Suppressor macrophage (primary cell): ENCODE measurements around the gene TARBP1.
"Not testable (repeated sequence)": the region's sequence is repeated elsewhere in the genome, so short reads cannot be mapped to it uniquely, and the experiment has no call there.

Experiments
- DNase-seq, 4 experiments: peaks; one replicate each; pipeline ENCODE4 v3.0.0-alpha.2; 2020 to 2022

The TARBP1 gene

DNA sequence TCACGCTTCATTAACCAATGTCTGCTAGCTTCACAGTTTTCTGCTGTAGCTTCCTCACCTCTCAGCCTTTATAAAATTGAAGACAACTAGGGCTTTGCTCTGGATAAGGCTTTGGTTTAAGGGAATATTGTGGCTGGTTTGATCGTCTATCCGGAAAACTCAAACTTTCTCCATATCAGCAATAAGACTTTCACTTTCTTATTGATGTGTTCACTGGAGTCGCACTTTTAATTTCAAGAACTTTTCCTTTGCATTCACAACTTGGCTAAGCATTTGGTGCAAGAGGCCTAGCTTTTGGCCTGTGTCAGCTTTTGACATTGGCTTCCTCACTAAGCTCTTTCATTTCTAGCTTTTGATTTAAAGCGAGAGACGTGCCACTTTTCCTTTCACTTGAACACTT lies 92.9 kb downstream of the TARBP1 start:
- no peak for DNase-seq

DNA sequence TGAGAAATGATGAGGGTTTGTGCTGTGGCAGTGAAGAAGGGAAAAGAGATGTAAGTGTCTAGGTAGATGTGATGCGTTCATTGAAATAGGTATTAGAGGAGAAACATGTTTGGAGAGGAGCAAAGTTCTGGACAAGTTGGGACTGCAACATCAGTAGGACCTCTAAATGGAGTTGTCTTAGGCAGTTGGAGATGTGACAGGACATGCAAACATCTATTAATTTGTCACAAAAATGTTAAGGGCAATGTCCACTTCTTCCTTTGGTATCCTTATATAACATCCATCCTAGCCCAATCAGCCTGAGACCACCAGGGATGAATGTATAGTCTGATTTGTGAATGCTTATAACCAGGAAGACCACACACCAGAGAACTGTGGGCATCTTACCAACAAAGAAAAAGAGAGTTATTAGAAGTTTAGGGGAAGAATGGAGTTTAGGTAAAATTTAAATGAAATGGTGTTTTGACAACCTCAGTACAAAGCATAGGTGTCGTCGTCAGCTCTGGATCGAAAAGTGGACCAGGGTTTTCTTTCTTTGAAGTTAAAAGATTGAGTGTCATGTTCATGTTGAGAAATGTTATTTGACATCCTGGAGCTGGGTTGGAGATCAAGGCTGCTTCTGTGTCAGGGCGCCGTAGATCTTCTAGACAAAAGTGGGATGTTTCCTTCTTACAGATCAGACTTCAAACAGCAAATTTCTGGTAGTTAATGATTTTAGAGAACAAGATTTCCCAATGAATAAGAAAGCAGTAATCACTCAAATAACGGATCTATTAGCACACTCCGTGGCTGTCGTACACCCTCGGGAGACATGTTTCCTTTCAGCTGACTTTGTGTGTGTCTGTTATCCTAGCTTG lies 97.1 kb downstream of the TARBP1 start:
- no peak for DNase-seq

DNA sequence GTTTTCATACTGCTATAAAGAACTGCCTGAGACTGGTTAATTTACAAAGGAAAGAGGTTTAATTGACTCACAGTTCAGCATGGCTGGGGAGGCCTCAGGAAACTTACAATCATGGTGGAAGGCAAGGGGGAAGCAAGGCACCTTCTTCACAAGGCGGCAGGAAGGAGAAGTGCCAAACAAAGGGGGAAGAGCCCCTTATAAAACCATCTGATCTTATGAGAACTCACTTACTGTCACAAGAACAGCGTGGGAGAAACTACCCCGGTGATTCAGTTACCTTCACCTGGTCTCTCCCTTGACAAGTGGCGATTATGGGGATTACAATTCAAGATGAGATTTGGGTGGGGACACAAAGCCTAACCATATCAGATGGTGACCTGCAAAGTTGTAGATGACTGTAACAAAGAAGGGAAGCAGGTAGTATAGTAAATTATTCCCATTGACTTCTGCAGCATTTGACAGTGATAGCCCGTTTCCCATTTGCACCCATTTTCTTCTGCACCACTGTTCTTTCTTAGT lies 99.3 kb downstream of the TARBP1 start:
- not testable (repeated sequence) for DNase-seq

DNA sequence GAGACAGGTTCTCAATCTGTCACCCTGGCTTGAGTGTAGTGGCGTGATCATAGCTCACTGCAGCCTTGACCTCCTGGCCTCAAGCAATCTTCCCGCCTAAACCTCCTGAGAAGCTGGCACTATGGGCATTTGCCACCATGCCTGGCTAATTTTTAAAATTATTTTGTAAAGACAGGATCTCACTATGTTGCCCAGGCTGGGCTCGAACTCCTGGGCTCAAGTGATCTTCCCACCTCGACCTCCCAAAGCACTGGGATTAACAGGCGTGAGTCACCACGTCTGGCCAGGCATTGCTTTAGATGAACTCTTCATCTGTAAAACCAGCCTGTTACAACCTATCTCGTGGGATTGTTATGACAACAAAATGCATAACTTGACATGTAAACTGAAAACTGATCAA lies 103.3 kb downstream of the TARBP1 start:
- DNase-seq: no peak

DNA sequence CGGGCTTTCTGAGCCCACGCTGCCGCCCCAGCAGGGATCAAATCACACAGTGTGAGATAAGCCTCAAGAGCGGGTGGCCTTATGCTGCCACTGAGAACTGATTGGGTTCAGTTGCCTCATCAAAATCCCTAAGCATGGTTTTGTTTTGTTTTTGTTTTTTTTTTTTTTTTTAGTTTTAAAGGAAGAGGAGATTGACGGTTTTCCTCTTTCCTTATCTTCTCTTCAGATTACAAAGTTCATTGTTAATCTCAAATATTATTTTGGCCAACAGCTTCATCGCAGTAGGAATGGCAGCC lies 105.1 kb downstream of the TARBP1 start:
- peak in 1 of 4 experiments; percentile 68 for DNase-seq

DNA sequence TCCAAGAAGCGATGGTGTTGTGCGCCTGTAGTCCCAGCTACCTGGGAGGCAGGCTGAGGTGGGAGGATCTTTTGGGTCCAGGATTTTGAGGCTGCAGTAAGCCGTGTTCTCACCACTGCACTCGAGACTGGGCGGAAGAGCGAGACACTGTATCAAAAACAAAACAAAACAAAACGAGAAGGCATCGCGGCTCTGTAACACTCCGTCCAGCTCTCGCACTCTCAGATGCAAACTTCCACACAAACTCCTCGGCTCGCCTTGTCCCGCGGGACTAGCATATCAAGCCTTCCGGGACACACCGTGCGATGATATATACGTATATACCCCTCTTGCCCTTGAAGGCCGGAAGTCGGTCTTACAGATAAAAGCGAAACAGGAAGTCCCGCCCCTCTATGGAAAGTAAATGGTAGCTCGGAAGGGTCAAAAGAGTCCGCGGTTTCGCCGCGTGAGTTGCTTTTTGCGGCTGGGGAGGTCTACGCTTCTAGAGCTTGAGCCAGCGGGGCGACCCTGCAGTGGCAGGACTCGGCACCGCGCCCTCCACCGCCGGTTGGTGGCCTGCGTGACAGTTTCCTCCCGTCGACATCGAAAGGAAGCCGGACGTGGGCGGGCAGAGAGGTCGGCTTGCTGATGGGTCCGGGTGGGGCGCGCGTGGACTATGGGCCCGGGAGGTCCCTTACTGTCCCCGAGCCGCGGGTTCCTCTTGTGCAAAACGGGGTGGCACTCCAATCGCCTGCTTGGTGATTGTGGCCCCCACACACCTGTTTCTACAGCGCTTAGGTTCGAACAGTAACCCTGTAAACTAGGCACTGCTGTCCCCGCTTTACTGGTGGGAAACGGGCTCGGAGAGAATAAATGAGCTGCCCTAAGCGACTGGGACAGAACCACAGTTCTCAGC lies 105.7 kb downstream of the TARBP1 start, which contains the start of gene COA6:
COA6 (plus strand) TSS at position 393 of the 895 bp plus-strand sequence; CDS start at position 404, 11 bp downstream.
- peak; percentile 96 to 99 (median 98) for DNase-seq

DNA sequence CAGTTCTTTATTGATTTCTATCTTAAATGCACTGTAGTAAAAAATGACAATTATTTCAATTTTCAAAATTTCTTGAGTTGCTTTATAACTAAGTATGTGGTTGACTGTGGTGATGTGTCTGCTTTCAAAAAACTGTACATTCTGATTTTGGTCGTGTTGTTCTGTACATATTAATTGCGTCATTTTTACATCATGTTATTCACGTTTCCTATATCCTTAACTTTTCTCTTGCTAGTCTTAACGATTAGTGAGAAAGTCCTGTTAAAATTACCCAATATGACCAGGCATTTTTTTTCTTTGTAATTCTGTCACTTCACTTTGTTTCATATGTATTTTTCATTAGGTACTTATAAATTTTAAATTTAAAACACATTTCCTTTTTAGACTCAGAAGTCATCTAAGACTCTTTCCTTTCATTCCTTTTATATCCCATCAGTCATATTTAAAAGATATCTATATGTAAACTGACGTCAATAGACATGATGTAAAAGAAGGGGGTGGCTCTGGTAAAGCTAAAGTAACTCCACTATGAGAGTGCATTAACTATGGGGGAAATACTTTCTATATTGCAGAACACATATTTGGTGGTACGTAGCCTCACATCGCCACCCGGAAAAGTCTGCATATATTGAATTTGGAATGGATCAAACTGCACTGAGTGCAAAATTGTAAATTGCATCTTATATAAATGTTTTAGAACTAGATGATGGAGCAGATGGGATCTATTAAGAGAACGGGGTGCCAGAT lies 106.8 kb downstream of the TARBP1 start:
- peak; percentile 9 to 41 (median 28) for DNase-seq

DNA sequence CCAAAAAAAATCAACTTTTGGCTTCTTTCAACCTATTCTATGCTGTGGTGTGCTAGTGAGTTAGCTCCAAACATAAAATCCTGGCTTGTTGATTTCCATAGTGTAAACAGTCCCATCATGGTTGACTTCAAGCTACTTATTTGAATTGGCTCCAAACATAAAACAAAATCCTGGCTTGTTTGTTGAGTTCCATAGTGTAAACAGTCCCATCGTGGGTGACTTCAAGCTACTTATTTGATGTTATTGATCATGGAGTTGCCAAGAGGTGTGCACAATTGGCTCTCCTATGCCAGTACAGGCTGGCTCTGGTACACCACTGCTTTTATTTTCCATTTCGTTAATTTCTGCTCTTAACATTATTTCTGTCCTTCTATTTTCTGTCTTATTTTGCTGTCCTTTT lies 107.6 kb downstream of the TARBP1 start:
- no peak for DNase-seq

DNA sequence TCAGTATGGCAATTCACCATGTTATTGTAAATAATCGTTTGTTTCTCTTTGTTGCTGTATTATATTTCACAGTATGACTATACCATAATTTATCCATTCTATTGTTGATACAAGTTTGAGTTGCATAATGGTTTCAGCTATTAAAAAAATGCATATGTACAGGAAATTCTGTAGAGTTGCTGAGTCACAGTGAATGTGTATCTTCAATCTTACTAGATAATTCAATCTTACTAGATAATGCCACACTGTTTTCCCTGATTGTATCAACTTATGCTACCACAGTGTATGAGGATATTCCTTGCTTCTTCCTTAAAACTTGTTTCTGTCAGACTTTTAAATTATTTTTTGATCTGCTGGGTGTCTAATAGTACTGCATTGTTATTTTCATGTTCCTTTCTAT lies 109.2 kb downstream of the TARBP1 start:
- peak in 2 of 4 experiments; percentile 23 to 42 for DNase-seq

DNA sequence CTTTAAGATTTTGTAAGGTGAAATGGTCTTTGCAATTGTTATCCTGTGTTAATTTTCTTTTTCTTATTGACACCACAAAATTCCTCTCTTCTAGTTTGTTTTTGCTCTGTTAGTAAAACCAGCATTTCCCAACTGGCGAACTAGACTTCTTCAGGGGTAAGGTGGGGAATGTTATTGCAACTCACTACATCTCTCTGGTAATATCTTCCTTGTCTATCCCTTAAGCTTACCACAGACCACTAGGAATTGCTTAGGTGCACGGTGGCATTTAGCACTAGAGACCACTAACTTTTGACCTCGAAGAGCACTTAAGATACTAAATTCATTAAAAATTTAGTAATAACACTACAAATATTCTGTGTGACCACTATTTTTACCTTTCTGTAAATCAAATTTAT lies 109.9 kb downstream of the TARBP1 start:
- DNase-seq: no peak

DNA sequence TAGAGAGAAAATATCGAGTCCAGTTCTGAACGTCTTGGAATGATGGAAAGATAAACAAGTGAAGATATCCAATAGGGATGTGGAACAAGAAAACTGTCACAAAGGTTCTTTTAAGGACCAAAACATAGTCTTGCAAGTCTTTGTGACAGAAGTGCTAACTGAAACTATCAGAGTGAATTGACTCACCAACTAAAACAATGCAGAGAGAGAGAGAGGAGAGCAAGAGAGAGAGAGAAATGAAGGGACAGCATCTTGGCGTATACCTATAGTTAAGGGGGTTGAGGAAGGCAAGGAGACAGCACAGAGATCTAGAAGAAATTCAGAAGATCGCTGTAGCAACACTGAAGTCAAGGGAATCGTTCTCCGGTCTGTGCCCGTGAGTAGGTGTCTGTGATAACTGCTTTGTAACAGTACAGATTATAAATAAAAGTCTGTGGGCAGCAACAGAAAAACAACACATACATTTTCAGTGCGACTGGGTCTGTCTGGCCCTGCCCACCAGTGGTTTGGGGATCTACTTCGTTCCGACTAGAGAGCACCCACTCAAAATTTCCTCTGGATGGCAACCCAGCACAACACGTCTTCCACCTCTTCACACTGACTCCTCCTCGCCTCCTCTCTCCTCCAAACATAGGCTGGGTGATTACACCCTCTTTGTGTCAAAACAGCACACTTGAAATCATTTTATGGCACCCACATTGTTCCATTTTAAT lies 110.5 kb downstream of the TARBP1 start:
- DNase-seq: peak; percentile 7 to 60 (median 34)

DNA sequence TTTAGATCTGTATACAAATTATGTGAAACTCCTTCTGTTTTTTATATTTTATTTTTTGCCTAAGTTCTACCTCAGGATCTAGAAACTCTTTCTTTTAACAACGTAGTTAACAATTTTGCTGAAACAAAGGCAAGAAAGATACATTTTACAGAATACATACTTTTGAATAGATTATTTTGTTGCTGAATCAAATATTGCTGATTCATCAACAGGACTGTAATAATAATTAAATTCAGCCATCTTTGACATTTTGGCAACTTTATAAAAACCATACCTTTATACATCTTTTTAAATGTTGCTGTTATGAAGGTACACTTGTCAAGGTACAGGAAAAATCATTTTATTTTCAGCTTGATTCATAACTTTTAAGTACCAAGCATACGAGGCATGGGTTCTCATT lies 116.4 kb downstream of the TARBP1 start:
- no peak for DNase-seq

DNA sequence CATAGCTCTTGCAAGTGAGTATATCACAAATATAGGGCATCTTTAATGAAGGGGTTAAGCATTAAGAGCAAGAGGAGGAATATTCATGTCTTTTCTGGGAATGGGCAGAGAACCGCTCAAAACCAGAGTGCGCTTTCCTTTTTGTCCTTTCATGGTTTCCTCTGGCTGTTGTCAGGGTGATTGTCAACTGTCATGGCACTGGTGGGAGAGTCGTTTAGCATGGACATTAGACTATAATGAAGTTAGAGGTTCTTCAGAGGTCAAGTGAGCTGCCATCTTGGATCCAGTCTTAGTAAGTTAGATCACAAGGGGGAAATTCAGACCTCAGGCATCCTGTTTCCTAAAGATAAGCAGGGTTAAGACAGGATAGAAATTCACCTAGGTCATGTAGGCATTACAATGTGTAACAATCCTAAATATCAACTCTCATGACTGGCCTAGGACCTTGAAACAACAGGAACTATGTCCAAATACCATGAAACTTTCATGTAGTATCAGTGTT lies 117.8 kb downstream of the TARBP1 start:
- DNase-seq: no peak

DNA sequence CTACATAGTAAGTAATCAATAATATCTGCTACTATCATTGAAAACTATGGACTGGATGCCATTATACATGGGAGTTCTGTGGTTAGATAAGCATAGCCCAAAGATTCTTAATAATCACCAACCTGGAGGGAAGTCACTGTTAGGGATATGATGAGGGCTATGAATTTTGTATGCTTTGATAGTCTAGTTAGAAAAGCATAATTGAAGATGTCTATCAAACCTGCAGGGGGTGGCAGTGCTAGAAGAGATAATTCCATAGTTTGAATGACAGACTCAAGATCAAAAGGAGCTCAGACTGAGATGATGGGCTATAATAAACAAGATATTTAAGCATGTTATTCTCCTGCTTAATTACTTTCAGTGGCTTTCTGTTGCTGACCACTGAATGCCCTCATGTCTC lies 121.1 kb downstream of the TARBP1 start:
- no peak for DNase-seq

DNA sequence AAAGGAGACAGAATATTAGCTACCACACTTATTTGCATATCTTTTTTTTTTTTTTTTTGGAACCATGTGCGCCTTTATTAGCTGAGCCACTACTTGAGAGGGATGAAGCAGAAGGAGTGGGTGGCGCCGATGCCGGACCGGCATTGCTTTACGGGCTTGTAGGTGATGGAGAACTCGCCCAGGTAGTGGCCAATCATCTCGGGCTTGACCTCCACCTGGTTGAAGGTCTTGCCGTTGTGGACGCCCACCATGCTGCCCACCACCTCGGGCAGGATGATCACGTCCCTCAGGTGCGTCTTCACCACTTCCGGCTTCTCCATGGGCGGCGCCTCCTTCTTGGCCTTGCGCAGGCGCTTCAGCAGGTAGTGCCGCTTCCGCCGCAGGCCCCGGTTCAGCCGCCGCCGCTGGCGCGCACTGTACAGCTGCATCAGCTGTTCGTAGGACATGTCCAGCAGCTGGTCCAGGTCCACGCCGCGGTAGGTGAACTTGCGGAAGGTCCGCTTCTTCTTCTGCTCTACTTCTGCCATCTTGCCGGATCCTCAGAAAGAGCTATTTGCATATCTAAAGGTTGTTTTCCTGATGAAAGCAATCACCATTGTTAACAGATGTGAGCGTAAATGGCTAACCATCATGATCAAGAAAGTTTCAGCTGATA lies 122.2 kb downstream of the TARBP1 start:
- DNase-seq: peak in 3 of 4 experiments; percentile 4 to 69 (median 35)

DNA sequence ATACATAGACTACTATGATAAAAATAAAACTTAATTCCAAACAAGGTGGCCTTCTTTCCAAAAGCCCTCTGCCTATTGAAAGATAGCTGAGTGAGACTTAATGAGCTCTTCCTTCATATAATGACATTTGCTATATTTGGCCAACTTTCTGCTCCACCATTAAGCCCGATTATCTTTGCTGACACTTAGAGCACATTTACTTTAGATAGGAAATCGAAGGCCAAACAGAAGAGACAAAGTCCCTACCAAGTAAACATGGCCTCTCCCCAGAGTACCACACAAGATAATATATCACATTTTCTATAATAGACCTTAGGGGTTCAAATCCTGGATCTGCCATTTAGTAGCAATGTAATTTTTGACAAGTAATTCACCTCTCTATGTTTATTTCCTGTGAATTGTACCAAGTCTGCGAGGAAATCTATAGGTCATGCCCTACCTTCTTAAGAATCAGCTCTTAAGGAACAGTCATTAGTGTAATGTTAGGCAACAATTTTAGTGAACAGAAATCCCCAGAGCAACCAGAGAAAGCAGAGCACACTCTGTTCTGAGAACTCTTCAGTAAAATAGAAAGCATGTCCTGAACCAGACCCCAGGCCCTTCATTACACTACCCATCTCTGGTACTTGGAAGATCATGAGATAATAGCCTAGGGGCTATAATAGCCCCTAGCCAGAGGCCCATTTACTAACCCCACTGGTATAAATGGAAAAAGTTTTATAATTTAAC lies 123.0 kb downstream of the TARBP1 start:
- no peak for DNase-seq

DNA sequence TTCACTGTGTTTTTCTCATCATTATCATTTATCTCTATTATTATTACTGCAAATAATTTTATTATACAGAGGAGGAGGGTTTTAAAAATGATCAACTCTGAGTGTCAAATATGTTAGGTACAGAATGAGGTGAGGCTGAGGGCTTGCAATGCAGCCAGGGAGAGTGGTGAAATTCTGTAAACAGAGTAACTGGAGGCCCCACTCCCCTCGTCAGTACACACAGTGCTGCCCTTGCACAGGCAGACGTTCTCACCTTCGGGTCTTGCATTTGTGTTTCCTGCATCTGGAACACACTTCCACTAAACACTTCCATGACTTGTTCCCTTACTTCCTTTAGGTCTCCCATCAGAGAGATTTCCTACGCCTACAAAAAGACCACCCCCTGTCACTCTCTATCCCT lies 130.0 kb downstream of the TARBP1 start:
- DNase-seq: no peak

DNA sequence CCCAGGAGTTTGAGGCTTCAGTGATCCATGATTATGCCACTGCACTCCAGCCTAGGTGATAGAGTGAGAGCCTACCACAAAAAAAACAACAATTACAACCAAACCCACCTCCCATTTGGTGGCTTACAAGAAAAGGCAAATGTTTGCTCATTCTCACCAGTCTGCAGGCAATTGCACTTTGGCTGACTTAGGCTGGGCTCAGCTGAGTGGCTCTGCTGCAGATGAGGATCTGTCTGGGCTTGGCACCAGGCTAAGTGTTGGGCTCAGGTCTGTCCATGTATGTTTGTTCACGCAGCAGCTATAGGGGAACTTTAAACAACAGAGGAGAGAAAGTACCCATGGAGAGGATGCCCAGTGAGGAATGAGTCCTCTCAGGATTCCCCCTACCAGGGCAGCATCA lies 133.7 kb downstream of the TARBP1 start:
- no peak for DNase-seq

DNA sequence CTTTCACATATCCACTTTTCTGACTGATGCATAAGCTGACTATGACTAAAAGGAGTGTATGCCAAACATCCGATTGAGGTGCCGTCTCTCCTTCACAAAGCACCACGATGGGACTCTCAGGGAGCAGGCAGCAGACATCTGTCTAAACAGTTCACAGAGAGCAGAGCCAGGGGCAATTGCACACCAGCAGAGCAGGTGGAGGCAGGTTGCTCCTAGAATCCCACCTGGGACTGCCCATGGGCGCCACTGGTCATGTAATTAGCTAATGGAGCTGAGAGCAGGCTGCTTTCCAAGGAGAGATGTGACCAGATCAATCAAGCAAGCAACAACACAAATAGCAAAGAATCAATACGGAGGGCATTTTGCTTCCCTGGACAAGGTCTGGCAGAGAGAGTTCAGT lies 136.2 kb downstream of the TARBP1 start:
- DNase-seq: no peak
